ENCODE data around the gene MS4A14. TPM values are rescaled to one million over a fixed set of nuclear protein-coding genes. Genes with fewer than 3 reads are reported as not detected.
"Not testable (repeated sequence)": the region's sequence is repeated elsewhere in the genome, so short reads cannot be mapped to it uniquely, and the experiment has no call there.

The MS4A14 gene
- total RNA-seq, 1 experiment from 2014 or later = not detected

GRCh38 chr11:60362241-60362640 is 34.0 kb upstream of the MS4A14 start:
- Histone ChIP-seq H3K4me3 (ENCODE audit: low read depth in 2 of 2, low read length in 2 of 2) (no peak overlapping the region), H3K27me3 (ENCODE audit: control insufficient read depth, insufficient read depth, low read length) (no peaks in the 10 kb centered on the region), H3K9me3 (ENCODE audit: control insufficient read depth, insufficient read depth, low read depth, low read length) (no peaks in the 10 kb centered on the region), H3K36me3 (ENCODE audit: control insufficient read depth, insufficient read depth, low read length) (no peaks in the 10 kb centered on the region), H3K4me1 (ENCODE audit: control insufficient read depth, insufficient read depth, low read length) (peaks cover 5% of the 10 kb centered on the region; the same call in 1 of the 2 replicates), H3K27ac (ENCODE audit: low read length) (no peak overlapping the region)
- no peak for DNase-seq (ENCODE audit: low read depth, low spot score)
- ChIA-PET CTCF (no interaction called here), POLR2A (no interaction called here)
- no peak for ATAC-seq
- in situ Hi-C loops (cut with HindIII; ENCODE audit: low pct_unique_long_range_greater_than_20kb, low sequenced_read_pairs) = no loop called here
- TF ChIP-seq SIN3A (IDR thresholded peaks at IDR 0.05; ENCODE audit: borderline replicate concordance, insufficient read depth, low read depth, low read length) (no peak), TCF7L2 (IDR thresholded peaks at IDR 0.05; ENCODE audit: low read depth, low read length) (no peak), REST (IDR thresholded peaks at IDR 0.05; ENCODE audit: insufficient read depth in 1 of 2, low read depth in 2 of 2, low read length in 1 of 2) (no peak), CTCF (IDR thresholded peaks at IDR 0.05) (no peak), POLR2AphosphoS5 (IDR thresholded peaks at IDR 0.05; ENCODE audit: low read depth, low read length) (no peak)
- intact Hi-C loops (cut with micrococcal nuclease; ENCODE audit: unreplicated experiment) = no loop called here
- BruUV-seq (replicated peaks) = no TSS peak

DNA sequence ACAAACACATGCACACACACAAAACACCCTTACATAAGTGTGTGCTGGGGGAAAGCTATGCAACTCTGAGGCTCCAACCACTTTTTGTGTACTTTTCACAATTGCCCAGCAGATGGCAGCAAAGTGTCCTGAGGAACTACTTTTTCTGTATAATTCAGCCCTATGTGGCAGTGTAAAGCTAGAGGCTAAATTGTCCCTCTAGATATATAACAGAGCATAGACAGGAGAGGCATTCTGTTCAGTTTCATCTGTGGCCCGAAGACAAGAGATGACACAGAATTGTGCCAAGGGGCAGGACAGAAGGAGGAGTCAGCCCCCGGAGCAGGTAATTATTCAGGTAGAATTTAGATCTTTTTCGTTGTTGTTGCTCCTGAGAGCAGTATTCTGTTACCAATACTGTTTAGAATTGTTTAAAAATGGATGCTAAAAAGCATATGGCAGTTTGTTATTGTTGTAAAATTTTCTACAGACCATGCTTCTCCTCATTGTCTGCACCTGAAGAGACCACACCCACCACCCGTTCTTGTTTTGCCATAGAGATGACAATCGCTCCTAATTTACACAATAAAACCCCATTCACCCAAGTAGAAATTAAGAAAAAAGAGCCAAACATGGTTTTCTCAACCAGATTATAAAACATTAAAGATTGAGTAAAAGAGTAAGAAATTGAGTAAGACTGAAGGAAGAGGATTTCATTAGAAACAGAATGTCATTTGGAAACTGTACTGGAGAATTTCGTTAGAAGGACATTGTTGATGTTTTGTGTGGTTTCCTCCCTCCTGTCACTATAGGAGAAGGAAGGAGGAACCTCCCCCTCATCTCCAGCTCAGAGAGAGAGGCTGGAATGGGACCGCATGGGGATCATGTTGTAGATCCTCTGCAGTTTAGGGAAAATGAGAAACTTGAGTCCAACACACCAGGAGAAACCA is 32.5 kb upstream of the MS4A14 start:
- BruUV-seq (replicated peaks) = no TSS peak
- in situ Hi-C loops (cut with HindIII; ENCODE audit: low pct_unique_long_range_greater_than_20kb, low sequenced_read_pairs) (no loop called here), intact Hi-C loops (cut with micrococcal nuclease; ENCODE audit: unreplicated experiment) (loop anchor here (1.0 kb wide), 2 partner anchors 123 to 254 kb away; no protein-coding TSS in a partner anchor)
- H3K9me3 ChIP-seq (ENCODE audit: control insufficient read depth, insufficient read depth, low read depth, low read length) = no peaks in the 10 kb centered on the region
- CTCF ChIA-PET = interaction anchor here (0.7 to 2.0 kb wide), 6 partner anchors 30 to 399 kb away, joined by 3 to 10 read pairs (median 4); no protein-coding TSS in a partner anchor
- H3K36me3 ChIP-seq (ENCODE audit: control insufficient read depth, insufficient read depth, low read length) = no peaks in the 10 kb centered on the region
- H3K27ac ChIP-seq (ENCODE audit: low read length) = peak overlapping the region; percentile 32; the same call in 1 of the 2 replicates
- ATAC-seq = peak; percentile 91
- H3K4me1 ChIP-seq (ENCODE audit: control insufficient read depth, insufficient read depth, low read length) = peaks cover 5% of the 10 kb centered on the region; the same call in 1 of the 2 replicates
- H3K4me3 ChIP-seq (ENCODE audit: low read depth in 2 of 2, low read length in 2 of 2) = no peak overlapping the region
- POLR2A ChIA-PET = no interaction called here
- DNase-seq (ENCODE audit: low read depth, low spot score) = peak; percentile 43
- H3K27me3 ChIP-seq (ENCODE audit: control insufficient read depth, insufficient read depth, low read length) = no peaks in the 10 kb centered on the region
- no peak for TF ChIP-seq POLR2AphosphoS5 (IDR thresholded peaks at IDR 0.05; ENCODE audit: low read depth, low read length)
- no peak for TF ChIP-seq REST (IDR thresholded peaks at IDR 0.05; ENCODE audit: insufficient read depth in 1 of 2, low read depth in 2 of 2, low read length in 1 of 2)
- no peak for TF ChIP-seq SIN3A (IDR thresholded peaks at IDR 0.05; ENCODE audit: borderline replicate concordance, insufficient read depth, low read depth, low read length)
- peak; percentile 84 for TF ChIP-seq CTCF (IDR thresholded peaks at IDR 0.05)
- TF ChIP-seq TCF7L2 (IDR thresholded peaks at IDR 0.05; ENCODE audit: low read depth, low read length) = no peak

- BruUV-seq (replicated peaks); H3K36me3 ChIP-seq (ENCODE audit: control insufficient read depth, insufficient read depth, low read length); H3K4me3 ChIP-seq (ENCODE audit: low read depth in 2 of 2, low read length in 2 of 2); intact Hi-C loops (cut with micrococcal nuclease; ENCODE audit: unreplicated experiment); ATAC-seq; CTCF ChIA-PET; POLR2A ChIA-PET; in situ Hi-C loops (cut with HindIII; ENCODE audit: low pct_unique_long_range_greater_than_20kb, low sequenced_read_pairs); DNase-seq (ENCODE audit: low read depth, low spot score); H3K27me3 ChIP-seq (ENCODE audit: control insufficient read depth, insufficient read depth, low read length); H3K27ac ChIP-seq (ENCODE audit: low read length); H3K9me3 ChIP-seq (ENCODE audit: control insufficient read depth, insufficient read depth, low read depth, low read length): not testable (repeated sequence)
- H3K4me1 ChIP-seq (ENCODE audit: control insufficient read depth, insufficient read depth, low read length) = peaks cover 23% of the 10 kb centered on the region
Observed at GRCh38 chr11:60366262-60366904, 29.9 kb upstream of the MS4A14 start.
